Naive thymus-derived CD4-positive, alpha-beta T cell (primary cell): ENCODE data around the gene CCR5AS.
A peak's percentile ranks its signal among the peaks of the same experiment; 100 is the strongest.

Source experiments
- ATAC-seq: fragments of 150-1000 bp; cut with Tn5 transposase; 2 replicates; pipeline ENCODE4 v1.10.0; 2021; ENCODE audit warnings: mild to moderate bottlenecking, moderate library complexity
- CTCF ChIA-PET: fragments of 350-600 bp; sonication (Branson Sonifier 250); formaldehyde crosslinking; loops from one replicate; lab custom pipeline; 2021; ENCODE audit warnings: antibody characterized with exemption; lab: Charles Lee
- POLR2A ChIA-PET: fragments of 350-600 bp; sonication (Branson Sonifier 250); formaldehyde crosslinking; loops from one replicate; lab custom pipeline; 2021; ENCODE audit warnings: antibody characterized with exemption, inconsistent platforms; lab: Charles Lee
- DNase-seq, 9 donors: peaks; one replicate each; pipeline versions ENCODE4 v3.0.0 to v3.0.0-alpha.2; 2020 to 2022; ENCODE audit warnings: mixed read lengths in 1 of 9
- H3K27ac ChIP-seq: one replicate; pipeline ENCODE4 v1.7.0; 2013; ENCODE audit warnings: mild to moderate bottlenecking, low read depth, low read length, moderate library complexity
- H3K27me3 ChIP-seq, 2 donors: one replicate each; pipeline ENCODE4 v1.7.0; 2013; ENCODE audit warnings: low read length in 2 of 2, mild to moderate bottlenecking in 2 of 2, moderate library complexity in 2 of 2; ENCODE audit not compliant: control insufficient read depth in 2 of 2, insufficient read depth in 2 of 2
- H3K36me3 ChIP-seq, 3 experiments: 1 replicate in 2 of 3; 2 replicates in 1 of 3; pipeline ENCODE4 v1.7.0; 2013; ENCODE audit warnings: low read length in 3 of 3, mild to moderate bottlenecking in 3 of 3, moderate library complexity in 1 of 3; ENCODE audit not compliant: insufficient read depth in 3 of 3, control insufficient read depth in 2 of 3
- H3K4me1 ChIP-seq, 2 donors: one replicate each; pipeline ENCODE4 v1.7.0; 2013; ENCODE audit warnings: low read length in 2 of 2, mild to moderate bottlenecking in 2 of 2, moderate library complexity in 1 of 2; ENCODE audit not compliant: control insufficient read depth in 2 of 2, insufficient read depth in 2 of 2
- H3K4me3 ChIP-seq: 2 replicates; pipeline ENCODE4 v1.7.0; 2013; ENCODE audit warnings: mild to moderate bottlenecking, low read length
- H3K9me3 ChIP-seq, 3 experiments: 1 replicate in 2 of 3; 2 replicates in 1 of 3; pipeline ENCODE4 v1.7.0; 2013; ENCODE audit warnings: low read length in 3 of 3; ENCODE audit not compliant: control insufficient read depth in 2 of 3
- H3K27ac Mint-ChIP-seq, 9 donors: one replicate each; pipeline ENCODE4 v1.8.0; 2020 to 2022; ENCODE audit warnings: mixed read lengths in 9 of 9, mild to moderate bottlenecking in 8 of 9, moderate library complexity in 5 of 9, inconsistent platforms in 2 of 9
- H3K27me3 Mint-ChIP-seq, 5 donors: one replicate each; pipeline ENCODE4 v1.8.0; 2021 to 2022; ENCODE audit warnings: mixed read lengths in 5 of 5, mild to moderate bottlenecking in 1 of 5
- H3K36me3 Mint-ChIP-seq, 5 donors: one replicate each; pipeline ENCODE4 v1.8.0; 2020 to 2022; ENCODE audit warnings: mixed read lengths in 5 of 5, mild to moderate bottlenecking in 3 of 5, inconsistent platforms in 1 of 5
- H3K4me1 Mint-ChIP-seq, 7 donors: one replicate each; pipeline ENCODE4 v1.8.0; 2020 to 2022; ENCODE audit warnings: mixed read lengths in 7 of 7, mild to moderate bottlenecking in 3 of 7, inconsistent platforms in 1 of 7
- H3K4me3 Mint-ChIP-seq, 10 donors: one replicate each; pipeline ENCODE4 v1.8.0; 2020 to 2022; ENCODE audit warnings: mild to moderate bottlenecking in 10 of 10, mixed read lengths in 10 of 10, moderate library complexity in 6 of 10, inconsistent platforms in 2 of 10
- H3K9me3 Mint-ChIP-seq, 11 donors: one replicate each; pipeline ENCODE4 v1.8.0; 2020 to 2022; ENCODE audit warnings: mixed read lengths in 11 of 11, mild to moderate bottlenecking in 4 of 11, inconsistent platforms in 1 of 11, moderate library complexity in 1 of 11
- intact Hi-C, 2 donors: fragments of 100-400 bp; cut with micrococcal nuclease; formaldehyde crosslinking; loops; one replicate each; pipeline ENCODE4 v1.15.1; 2023

The CCR5AS gene

DNA sequence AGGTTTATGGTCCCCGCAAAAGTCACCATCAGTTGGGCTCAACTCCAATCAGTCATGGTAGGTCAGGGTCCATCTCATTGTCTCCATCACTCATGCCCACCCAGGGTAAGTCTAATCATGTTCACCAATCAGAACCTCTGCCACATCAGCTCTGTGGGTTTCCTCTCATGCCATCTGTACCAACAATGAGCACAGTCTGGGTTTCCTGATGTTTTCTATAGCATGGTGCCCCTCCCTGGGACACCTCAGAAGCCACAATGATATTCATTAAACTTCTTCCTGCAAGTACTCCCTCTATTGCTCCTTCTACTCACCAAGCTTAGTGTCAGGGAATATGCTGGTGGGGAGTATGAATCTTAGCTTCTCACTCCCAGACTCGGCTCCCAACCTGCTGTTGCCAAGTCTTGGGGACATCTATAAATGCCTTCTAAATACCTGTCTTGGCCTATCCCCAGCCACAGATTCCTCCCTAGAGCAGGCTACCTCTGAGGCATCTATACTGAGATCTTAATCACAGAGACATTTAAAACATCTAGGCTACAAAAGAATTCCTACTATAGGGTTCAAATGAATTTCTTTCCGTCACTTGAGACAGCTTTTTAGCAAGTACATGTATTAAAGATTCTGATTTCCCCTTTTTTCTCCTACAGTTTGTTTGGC, 57.9 kb downstream of the CCR5AS start:
- Histone ChIP-seq H3K9me3 (no peaks in the 10 kb centered on the region), H3K27ac (no peak overlapping the region), H3K4me1 (peaks cover 35 to 52% of the 10 kb centered on the region in 2 donors), H3K27me3 (no peaks in the 10 kb centered on the region), H3K36me3 (no peaks in the 10 kb centered on the region), H3K4me3 (no peak overlapping the region)
- Mint-ChIP-seq H3K4me1 (peaks cover 47 to 65% (median 64%) of the 10 kb centered on the region in 7 donors), H3K27me3 (peaks cover 0 to 26% (median 0%) of the 10 kb centered on the region in 5 donors), H3K4me3 (peak overlapping the region; percentile 22 to 82 (median 73)), H3K9me3 (peaks cover 0 to 17% (median 4%) of the 10 kb centered on the region in 11 donors), H3K27ac (peak overlapping the region; percentile 4 to 92 (median 71)), H3K36me3 (peaks cover 0 to 35% (median 4%) of the 10 kb centered on the region in 5 donors)
- intact Hi-C loops: loop anchor here in 1 of 2 donors (1.0 to 2.0 kb wide), 2 partner anchors 20 to 69 kb away; no protein-coding TSS in a partner anchor
- ATAC-seq (peak; percentile 45), DNase-seq (no peak)
- ChIA-PET POLR2A (interaction anchor here (1.0 kb wide), 1 partner anchor 11 kb away, joined by 3 read pairs; no protein-coding TSS in a partner anchor), CTCF (no interaction called here)

DNA sequence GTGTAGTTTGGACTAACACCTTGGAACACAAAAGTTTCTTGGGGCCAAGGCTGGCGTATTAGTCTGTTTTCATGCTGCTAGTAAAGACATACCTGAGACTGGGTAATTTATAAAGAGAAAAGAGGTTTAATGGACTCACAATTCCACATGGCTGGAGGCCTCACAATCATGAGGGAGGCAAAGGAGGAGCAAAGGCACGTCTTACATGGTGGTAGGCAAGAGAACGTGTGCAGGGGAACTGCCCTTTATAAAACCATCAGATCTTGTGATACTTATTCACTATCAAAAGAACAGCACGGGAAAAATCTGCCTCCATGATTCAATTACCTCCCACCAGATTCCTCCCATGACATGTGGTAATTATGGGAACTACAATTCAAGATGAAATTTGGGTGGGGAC, 62.4 kb downstream of the CCR5AS start:
- Histone ChIP-seq H3K4me3 (no peak overlapping the region), H3K9me3 (peaks cover 0 to 8% (median 0%) of the 10 kb centered on the region in 3 experiments), H3K27me3 (no peaks in the 10 kb centered on the region), H3K27ac (no peak overlapping the region), H3K4me1 (peaks cover 11 to 19% of the 10 kb centered on the region in 2 donors), H3K36me3 (no peaks in the 10 kb centered on the region)
- intact Hi-C loops: no loop called here
- peaks cover 3 to 41% (median 8%) of the 10 kb centered on the region in 5 donors for H3K36me3 Mint-ChIP-seq
- H3K4me1 Mint-ChIP-seq: peaks cover 12 to 22% (median 19%) of the 10 kb centered on the region in 7 donors
- no peak for DNase-seq
- ChIA-PET POLR2A (no interaction called here), CTCF (no interaction called here)
- peaks cover 5 to 23% (median 14%) of the 10 kb centered on the region in 11 donors for H3K9me3 Mint-ChIP-seq
- H3K4me3 Mint-ChIP-seq: no peak overlapping the region
- peaks cover 0 to 9% (median 0%) of the 10 kb centered on the region in 5 donors for H3K27me3 Mint-ChIP-seq
- ATAC-seq: no peak
- no peak overlapping the region for H3K27ac Mint-ChIP-seq

DNA sequence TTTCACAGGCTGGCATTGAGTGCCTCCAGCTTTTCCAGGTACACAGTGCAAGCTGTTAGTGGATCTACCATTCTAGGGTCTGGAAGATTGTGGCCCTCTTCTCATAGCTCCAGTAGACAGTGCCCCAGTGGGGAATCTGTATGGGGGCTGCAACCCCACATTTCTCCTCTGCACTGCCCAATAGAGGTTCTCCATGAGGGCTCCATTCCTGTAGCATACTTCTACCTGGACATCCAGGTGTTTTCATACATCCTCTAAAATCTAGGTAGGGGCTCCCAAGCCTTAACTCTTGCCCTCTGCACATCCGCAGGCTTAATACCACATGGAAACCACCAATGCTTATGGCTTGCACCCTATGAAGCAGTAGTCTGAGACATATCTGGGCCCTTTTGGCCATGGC, 68.0 kb downstream of the CCR5AS start:
- Histone ChIP-seq H3K36me3 (no peaks in the 10 kb centered on the region), H3K4me1 (peaks cover 0 to 7% of the 10 kb centered on the region in 2 donors), H3K27me3 (no peaks in the 10 kb centered on the region), H3K9me3 (peaks cover 0 to 20% (median 0%) of the 10 kb centered on the region in 3 experiments), H3K4me3 (no peak overlapping the region), H3K27ac (no peak overlapping the region)
- intact Hi-C loops: no loop called here
- no peak for ATAC-seq
- Mint-ChIP-seq H3K9me3 (peaks cover 8 to 35% (median 21%) of the 10 kb centered on the region in 11 donors), H3K36me3 (peaks cover 3 to 26% (median 14%) of the 10 kb centered on the region in 5 donors), H3K4me3 (no peak overlapping the region), H3K4me1 (peaks cover 0 to 7% (median 0%) of the 10 kb centered on the region in 7 donors), H3K27ac (no peak overlapping the region), H3K27me3 (peaks cover 0 to 6% (median 0%) of the 10 kb centered on the region in 5 donors)
- POLR2A ChIA-PET: no interaction called here
- CTCF ChIA-PET: no interaction called here
- no peak for DNase-seq

DNA sequence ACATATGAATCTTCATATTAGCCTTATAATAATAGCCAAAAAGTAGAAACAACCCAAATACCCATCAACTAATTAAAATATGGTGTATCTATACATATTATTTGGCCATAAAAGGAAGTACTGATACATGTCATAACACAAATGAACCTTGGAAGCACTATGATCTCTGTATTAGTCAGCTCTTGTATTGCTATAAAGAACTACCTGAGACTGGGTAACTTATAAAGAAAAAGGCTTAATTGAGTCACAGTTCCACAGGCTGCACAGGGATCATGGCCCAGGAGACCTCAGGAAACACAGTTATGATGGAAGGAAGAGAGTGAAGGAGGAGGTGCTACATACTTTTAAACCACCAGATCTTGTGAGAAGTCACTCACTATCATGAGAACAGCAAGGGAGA, 69.0 kb downstream of the CCR5AS start:
- Histone ChIP-seq H3K9me3 (peaks cover 0 to 20% (median 0%) of the 10 kb centered on the region in 3 experiments), H3K36me3 (no peaks in the 10 kb centered on the region), H3K27me3 (no peaks in the 10 kb centered on the region), H3K4me3 (no peak overlapping the region), H3K27ac (no peak overlapping the region), H3K4me1 (peaks cover 0 to 12% of the 10 kb centered on the region in 2 donors)
- peaks cover 0 to 7% (median 0%) of the 10 kb centered on the region in 7 donors for H3K4me1 Mint-ChIP-seq
- H3K4me3 Mint-ChIP-seq: no peak overlapping the region
- DNase-seq: no peak
- peaks cover 3 to 25% (median 14%) of the 10 kb centered on the region in 5 donors for H3K36me3 Mint-ChIP-seq
- CTCF ChIA-PET: no interaction called here
- peaks cover 0 to 11% (median 0%) of the 10 kb centered on the region in 5 donors for H3K27me3 Mint-ChIP-seq
- no peak for ATAC-seq
- no peak overlapping the region for H3K27ac Mint-ChIP-seq
- intact Hi-C loops: no loop called here
- POLR2A ChIA-PET: no interaction called here
- H3K9me3 Mint-ChIP-seq: peaks cover 8 to 35% (median 21%) of the 10 kb centered on the region in 11 donors

DNA sequence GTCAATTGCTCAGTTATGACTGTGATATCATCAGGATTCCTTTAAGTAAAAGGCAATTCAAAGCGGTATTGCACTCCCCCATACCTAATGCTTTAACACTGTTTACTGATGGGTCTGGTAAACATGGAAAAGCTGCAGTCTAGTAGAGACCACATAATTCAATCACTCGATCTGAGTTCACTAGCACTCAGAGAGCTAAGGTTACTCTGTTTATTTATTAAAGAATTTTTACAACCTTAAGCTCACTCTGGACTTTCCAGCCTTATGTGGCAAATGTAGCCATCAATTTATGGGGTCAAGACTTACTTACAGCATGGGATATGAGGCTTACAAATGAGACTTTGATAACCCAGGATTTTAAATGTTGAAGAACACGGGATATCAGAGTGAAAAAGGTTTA, 71.3 kb downstream of the CCR5AS start:
- Histone ChIP-seq H3K9me3 (peaks cover 0 to 20% (median 0%) of the 10 kb centered on the region in 3 experiments), H3K27ac (no peak overlapping the region), H3K4me1 (peaks cover 0 to 12% of the 10 kb centered on the region in 2 donors), H3K4me3 (no peak overlapping the region), H3K36me3 (no peaks in the 10 kb centered on the region), H3K27me3 (no peaks in the 10 kb centered on the region)
- ChIA-PET CTCF (interaction anchor here (1.6 kb wide), 1 partner anchor 10 kb away, joined by 4 read pairs; no protein-coding TSS in a partner anchor), POLR2A (interaction anchor here (1.4 kb wide), 1 partner anchor 20 kb away, joined by 4 read pairs; no protein-coding TSS in a partner anchor)
- H3K9me3 Mint-ChIP-seq: peaks cover 8 to 35% (median 21%) of the 10 kb centered on the region in 11 donors
- H3K4me1 Mint-ChIP-seq: peaks cover 0 to 12% (median 0%) of the 10 kb centered on the region in 7 donors
- ATAC-seq (no peak), DNase-seq (no peak)
- no peak overlapping the region for H3K4me3 Mint-ChIP-seq
- H3K27ac Mint-ChIP-seq: no peak overlapping the region
- H3K27me3 Mint-ChIP-seq: peaks cover 0 to 28% (median 0%) of the 10 kb centered on the region in 5 donors
- intact Hi-C loops: no loop called here
- peaks cover 3 to 33% (median 14%) of the 10 kb centered on the region in 5 donors for H3K36me3 Mint-ChIP-seq

DNA sequence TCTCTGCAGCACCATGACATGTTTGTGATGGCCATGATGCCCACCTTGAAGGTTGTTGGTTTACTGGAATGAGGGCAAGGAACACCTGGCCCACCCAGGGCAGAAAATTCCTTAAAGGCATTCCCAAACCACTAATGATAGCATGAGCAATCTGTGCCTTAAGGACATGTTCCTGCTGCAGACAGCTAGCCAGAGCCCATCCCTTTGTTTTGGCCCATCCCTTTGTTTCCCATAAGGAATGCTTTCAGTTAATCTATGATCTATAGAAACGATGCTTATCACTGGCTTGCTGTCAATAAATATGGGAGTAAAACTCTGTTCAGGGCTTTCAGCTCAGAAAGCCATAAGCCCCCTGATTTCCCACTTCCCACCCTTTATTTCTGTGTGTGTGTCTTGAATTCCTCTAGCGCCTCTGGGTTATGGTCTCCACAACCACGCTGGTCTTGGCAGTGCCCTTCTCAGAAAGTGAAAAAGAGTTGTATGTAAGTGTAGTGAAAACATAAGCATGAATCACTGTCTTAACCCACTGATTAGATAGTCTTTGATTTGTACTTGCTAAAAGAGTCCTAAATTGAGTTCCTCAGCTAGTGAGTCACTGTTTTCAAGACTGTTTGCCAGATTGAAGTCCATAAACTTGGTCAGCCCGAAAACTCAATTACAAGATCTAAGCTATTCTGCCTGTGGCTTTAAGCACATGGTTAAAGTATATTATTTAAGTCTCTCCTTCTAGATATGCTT, 72.0 kb downstream of the CCR5AS start:
- Mint-ChIP-seq H3K4me3 (no peak overlapping the region), H3K9me3 (peaks cover 6 to 32% (median 18%) of the 10 kb centered on the region in 11 donors), H3K27ac (no peak overlapping the region), H3K36me3 (peaks cover 3 to 31% (median 10%) of the 10 kb centered on the region in 5 donors), H3K4me1 (peaks cover 0 to 12% (median 0%) of the 10 kb centered on the region in 7 donors), H3K27me3 (peaks cover 0 to 28% (median 0%) of the 10 kb centered on the region in 5 donors)
- no peak for DNase-seq
- peaks cover 0 to 16% (median 0%) of the 10 kb centered on the region in 3 experiments for H3K9me3 ChIP-seq
- H3K4me1 ChIP-seq: peaks cover 0 to 12% of the 10 kb centered on the region in 2 donors
- POLR2A ChIA-PET: no interaction called here
- no peaks in the 10 kb centered on the region for H3K36me3 ChIP-seq
- no peak overlapping the region for H3K4me3 ChIP-seq
- no peak overlapping the region for H3K27ac ChIP-seq
- intact Hi-C loops: no loop called here
- H3K27me3 ChIP-seq: no peaks in the 10 kb centered on the region
- CTCF ChIA-PET: interaction anchor here (1.6 kb wide), 1 partner anchor 10 kb away, joined by 4 read pairs; no protein-coding TSS in a partner anchor
- no peak for ATAC-seq
